Stimulated activated CD8-positive, alpha-beta memory T cell treated with anti-CD3 and anti-CD28 coated beads, Interleukin-2, amount 100 ng/mL, for 1 hour (primary cell): ENCODE measurements around the gene ADGRG2.
"Not testable (repeated sequence)": the region's sequence is repeated elsewhere in the genome, so short reads cannot be mapped to it uniquely, and the experiment has no call there.

Experiments used
- DNase-seq, 2 donors: peaks; one replicate each; pipeline ENCODE4 v3.0.0-alpha.2; 2020; ENCODE audit warnings: low read depth in 2 of 2

The ADGRG2 gene

GRCh38 chrX:18997916-18998315 lies 124.4 kb downstream of the ADGRG2 start:
- no peak for DNase-seq

- no peak for DNase-seq
These were observed 125.7 kb downstream of the ADGRG2 start for GRCh38 chrX:18996536-18996935.

GRCh38 chrX:18995221-18995620 lies 127.0 kb downstream of the ADGRG2 start:
- no peak for DNase-seq

- DNase-seq = no peak
These were observed 127.6 kb downstream of the ADGRG2 start for GRCh38 chrX:18994713-18995112.

GRCh38 chrX:18992829-18993228 lies 129.4 kb downstream of the ADGRG2 start:
- DNase-seq = no peak

GRCh38 chrX:18985186-18985435 lies 137.2 kb downstream of the ADGRG2 start:
- no peak for DNase-seq

- peak; percentile 68 to 78 for DNase-seq
These were observed 137.7 kb downstream of the ADGRG2 start for GRCh38 chrX:18984381-18985185.

- peak; percentile 0 to 9 for DNase-seq
These were observed 138.4 kb downstream of the ADGRG2 start, which contains the start of gene PHKA2 for GRCh38 chrX:18983666-18984380. Gene PHKA2, minus strand, starts transcription at chrX:18984114. Its CDS starts 182 bp downstream, at chrX:18983932.

GRCh38 chrX:18981124-18981807 lies 141.0 kb downstream of the ADGRG2 start:
- DNase-seq = no peak

GRCh38 chrX:18980262-18980661 lies 142.0 kb downstream of the ADGRG2 start:
- not testable (repeated sequence) for DNase-seq

- no peak for DNase-seq
These were observed 147.3 kb downstream of the ADGRG2 start for GRCh38 chrX:18974993-18975392.

GRCh38 chrX:18973527-18974192 lies 148.6 kb downstream of the ADGRG2 start:
- DNase-seq = no peak

- no peak for DNase-seq
These were observed 150.8 kb downstream of the ADGRG2 start for GRCh38 chrX:18971506-18971905.

- DNase-seq = no peak
These were observed 151.8 kb downstream of the ADGRG2 start for GRCh38 chrX:18970465-18970864.

- no peak for DNase-seq
These were observed 155.6 kb downstream of the ADGRG2 start for GRCh38 chrX:18966624-18967023.

- no peak for DNase-seq
These were observed 157.4 kb downstream of the ADGRG2 start for GRCh38 chrX:18964901-18965300.

- DNase-seq = no peak
These were observed 158.2 kb downstream of the ADGRG2 start for GRCh38 chrX:18964026-18964425.

GRCh38 chrX:18962329-18962728 lies 159.9 kb downstream of the ADGRG2 start:
- no peak for DNase-seq

- DNase-seq = no peak
These were observed 160.6 kb downstream of the ADGRG2 start for GRCh38 chrX:18961686-18962085.

- DNase-seq = no peak
These were observed 165.8 kb downstream of the ADGRG2 start for GRCh38 chrX:18956303-18957032.

- no peak for DNase-seq
These were observed 166.6 kb downstream of the ADGRG2 start for GRCh38 chrX:18955676-18956075.

- no peak for DNase-seq
These were observed 171.2 kb downstream of the ADGRG2 start for GRCh38 chrX:18951032-18951431.
